ENCODE results near the gene KY. TPM values are rescaled to one million over a fixed set of nuclear protein-coding genes. Genes with fewer than 3 reads are reported as not detected.

KY gene, protein sequence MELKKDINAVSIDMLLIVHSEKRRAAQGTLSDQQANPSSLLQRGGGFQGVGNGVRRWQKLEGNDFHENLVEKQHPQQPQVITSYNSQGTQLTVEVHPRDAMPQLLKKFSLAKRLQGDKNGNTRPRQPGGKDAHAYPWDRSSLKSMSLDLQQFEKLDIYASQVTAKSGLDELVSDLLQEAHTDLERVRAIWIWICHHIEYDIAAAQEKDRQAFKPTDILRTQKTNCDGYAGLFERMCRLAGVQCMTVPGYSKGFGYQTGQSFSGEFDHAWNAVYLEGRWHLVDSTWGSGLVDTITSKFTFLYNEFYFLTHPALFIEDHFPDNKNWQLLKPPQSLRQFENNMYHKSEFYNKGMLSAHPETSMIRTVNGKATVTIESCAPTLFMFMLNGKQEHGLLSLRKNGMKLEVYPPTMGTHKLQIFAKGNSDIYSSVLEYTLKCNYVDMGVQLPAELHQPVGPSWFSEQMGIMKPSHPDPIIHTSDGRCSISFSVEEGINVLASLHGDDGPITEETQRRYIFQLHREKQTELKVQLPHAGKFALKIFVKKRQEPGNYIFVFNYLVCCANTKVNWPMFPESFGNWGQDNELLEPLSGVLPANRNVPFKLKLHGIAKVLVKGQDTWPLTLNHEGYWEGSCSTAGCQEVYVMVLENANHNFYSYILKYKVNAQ
- total RNA-seq (2014; rRNA removed; shearing (Covaris generic)): not detected in 2 replicates
- not detected in 2 replicates for polyA plus RNA-seq (2015; cell fraction: cytosol; rRNA removed)
- not detected in 2 replicates for polyA plus RNA-seq (2015; cell fraction: nucleus; rRNA removed)

DNA sequence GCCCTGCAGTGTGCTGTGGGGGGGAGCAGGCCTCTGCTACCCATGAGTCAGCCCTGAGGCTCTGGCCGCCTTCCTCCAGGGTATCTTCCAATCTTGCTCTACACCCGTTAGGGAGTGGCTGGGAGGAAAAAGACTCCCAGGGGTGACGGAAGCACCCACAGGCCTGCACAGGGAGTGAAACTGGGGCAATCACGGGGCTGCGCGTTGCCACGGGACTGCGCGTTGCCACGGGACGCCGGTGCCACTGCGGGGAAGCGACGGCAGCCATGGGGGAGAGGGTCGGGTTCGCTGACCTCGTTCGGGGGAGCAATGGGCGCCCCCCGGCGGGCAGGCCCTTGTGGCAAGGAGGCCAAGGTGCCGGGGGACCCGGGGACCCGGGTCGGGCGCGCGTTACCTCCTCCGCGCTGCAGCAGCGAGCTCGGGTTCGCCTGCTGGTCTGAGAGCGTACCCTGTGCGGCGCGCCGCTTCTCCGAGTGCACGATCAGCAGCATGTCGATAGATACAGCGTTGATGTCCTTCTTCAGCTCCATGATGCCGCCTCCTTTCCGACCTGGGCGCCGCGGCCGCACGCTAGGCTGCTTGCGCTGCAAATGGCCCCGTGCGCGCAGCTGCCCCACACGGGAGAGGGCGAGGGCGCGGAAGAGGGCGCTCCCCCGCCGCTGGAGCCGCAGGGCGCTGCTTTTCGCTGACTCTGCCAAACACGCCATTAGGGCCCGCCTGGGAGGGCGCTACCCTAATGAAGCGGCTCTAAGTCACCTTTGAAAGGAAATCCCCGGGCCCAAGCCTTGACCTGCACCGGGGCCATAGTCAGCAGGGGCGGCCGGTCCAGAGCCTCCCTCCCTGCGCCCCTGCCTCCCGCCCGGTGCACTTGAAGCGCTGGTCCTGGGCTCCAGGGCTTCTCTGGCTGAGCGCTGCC, at the start of gene KY:
Gene KY, minus strand, starts transcription at position 592 of the 916 bp plus-strand sequence. Its CDS starts 62 bp downstream, at position 530.
- DNase-seq (ENCODE audit: low read depth): no peak

DNA sequence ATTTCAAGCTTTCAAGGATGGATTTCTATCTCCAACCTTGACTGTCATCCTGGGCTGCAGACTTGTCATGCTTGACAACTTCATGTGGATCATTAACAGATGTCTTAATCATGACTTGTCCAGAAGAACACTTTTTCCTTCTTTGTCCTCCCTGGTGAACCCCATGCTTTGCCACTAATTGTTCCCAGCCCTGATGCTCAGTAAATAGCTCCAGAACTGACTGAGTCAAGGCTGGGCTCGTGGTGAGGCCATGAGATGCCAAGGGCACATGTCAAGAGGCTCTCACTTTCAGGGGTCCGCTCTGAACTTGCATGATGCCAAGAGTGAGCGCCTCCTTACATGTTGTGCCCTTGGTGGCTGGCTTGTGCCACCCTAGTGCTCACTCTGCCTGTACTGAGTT, 48.9 kb upstream of the KY start:
- DNase-seq (ENCODE audit: low read depth): no peak

- no peak for DNase-seq (ENCODE audit: low read depth)
Observed at GRCh38 chr3:134699141-134699711, 48.4 kb upstream of the KY start.

GRCh38 chr3:134697830-134698689, 47.2 kb upstream of the KY start:
- DNase-seq (ENCODE audit: low read depth): no peak

DNA sequence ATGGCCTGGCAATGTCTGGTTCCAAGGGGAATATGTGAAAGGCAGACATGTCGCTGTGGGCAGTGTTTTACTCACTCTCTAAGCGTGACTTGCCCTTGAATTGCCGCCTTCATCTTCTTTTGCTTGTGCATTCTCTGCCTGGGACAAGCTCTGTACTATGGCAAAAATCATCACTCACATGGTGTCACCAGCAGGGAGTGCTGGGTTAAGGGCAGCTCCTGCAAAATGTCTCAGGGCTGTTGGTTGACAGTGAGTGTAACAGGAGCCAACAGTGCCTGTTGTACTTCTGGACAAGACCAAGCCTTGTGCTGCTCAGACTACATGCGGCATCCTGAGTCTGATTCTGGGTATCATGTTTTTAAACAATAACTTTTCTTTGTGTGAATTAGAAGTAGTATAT, 45.3 kb upstream of the KY start:
- DNase-seq (ENCODE audit: low read depth): no peak

DNA sequence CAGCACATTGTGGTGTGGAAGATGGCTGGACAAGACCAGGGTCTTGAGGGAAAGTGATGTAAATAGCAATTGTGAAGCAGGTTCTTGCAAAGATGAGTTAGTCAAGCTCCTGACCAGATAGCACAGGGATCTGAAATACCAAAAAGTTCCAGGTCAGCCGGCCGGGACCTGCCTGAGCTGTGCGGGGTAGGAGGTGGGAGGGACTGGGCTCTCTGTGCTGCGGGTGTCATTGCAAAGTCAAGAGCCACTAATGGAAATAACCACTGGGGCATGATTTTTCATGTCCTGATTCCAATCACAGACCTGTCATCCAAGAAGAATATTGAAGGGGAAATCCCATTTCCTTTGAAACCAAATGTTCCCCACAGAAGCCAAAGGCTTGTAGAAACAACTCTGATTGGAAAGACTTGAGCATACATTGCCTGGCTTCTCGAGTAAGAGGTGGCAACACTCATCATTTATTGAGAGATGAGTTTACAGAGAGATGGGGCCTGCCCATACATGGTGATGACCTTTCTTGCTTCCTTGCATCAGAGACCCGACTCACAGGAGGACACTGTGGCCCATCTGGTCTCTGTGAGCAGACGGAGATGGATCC, 44.2 kb upstream of the KY start:
- DNase-seq (ENCODE audit: low read depth): no peak

DNA sequence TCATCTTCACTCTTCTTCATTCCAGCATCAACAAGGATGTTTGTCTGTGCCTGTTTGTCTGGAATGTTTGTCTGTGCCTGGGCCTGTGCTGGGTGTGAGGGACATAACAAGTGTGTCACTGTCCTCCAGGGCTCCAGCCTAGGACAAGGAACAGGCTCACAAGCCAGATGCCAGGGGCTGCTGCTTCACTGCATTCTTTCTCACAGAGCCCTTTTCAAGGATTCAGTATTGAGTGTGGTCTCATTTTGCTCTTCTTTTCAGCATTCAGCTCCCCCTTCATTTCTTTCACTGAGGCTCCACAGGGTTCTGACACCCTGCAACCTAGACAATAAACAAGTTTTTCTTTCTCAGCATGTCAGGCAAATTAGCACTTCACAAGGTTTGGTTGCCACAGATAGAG, 43.6 kb upstream of the KY start:
- no peak for DNase-seq (ENCODE audit: low read depth)

- DNase-seq (ENCODE audit: low read depth): no peak
Observed at GRCh38 chr3:134693804-134694203, 43.0 kb upstream of the KY start.

DNA sequence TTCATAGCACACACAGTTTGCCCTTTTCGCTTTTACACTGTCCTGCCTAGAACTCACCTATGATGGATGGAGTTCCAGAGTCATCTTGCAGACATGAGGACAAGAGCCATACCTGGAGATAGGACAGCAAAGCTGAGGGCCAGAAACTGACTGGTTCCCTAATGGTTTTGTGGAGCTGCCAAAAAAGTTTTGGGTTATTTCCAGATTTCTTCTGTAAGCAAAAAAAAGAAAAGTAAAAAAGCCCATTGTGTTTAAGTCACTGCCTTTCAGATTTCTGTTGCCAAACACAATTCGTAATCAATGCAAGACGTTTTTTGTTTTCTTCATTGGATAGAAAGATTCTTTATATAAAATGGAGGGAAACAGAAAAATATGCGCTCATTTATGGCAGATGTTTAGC, 42.4 kb upstream of the KY start:
- DNase-seq (ENCODE audit: low read depth): no peak

GRCh38 chr3:134690226-134690625, 39.4 kb upstream of the KY start:
- DNase-seq (ENCODE audit: low read depth): no peak

- DNase-seq (ENCODE audit: low read depth): no peak
Observed at GRCh38 chr3:134687642-134688041, 36.8 kb upstream of the KY start.

DNA sequence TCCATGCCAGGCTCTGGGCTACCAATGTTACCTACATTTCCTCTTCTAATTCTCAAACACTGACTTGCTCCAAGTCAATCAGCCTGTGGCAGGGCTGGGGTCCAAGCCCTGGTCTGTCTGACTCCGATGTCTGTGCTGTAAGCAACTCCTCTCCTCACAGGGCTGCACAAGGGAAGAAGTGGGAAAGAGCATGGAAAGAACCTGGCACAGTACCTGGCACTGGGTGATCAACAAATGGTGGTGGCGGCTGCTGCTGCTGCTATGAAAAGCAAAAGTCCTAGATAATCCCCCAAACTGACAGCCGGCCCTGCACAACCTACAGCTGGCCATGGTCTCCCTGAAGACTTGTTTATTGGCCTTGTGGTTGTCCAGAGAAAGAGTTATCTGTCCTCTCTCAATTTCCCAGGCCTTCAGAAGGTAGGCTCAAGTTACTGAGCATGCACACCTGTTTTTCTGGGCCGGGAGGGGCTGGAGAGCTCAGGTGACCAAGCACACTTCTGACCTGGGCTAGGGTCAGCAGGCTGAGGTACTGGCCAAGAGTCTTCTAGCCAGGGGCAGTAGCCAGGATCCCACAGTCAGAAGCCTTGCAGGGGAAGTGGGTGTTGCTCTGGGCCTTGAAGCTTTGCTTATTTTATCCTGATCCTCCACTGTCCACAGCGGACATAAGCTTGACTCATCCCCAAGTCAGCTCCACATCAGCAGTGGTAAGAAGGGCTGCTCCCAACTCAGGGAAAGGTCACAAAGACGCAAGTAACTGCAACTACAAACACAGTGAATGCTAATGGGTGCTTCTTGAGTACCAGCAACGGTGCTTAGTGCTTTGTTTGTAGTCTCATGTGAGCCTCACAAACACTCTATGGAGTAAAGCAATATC, 35.3 kb upstream of the KY start:
- DNase-seq (ENCODE audit: low read depth): peak; percentile 89

DNA sequence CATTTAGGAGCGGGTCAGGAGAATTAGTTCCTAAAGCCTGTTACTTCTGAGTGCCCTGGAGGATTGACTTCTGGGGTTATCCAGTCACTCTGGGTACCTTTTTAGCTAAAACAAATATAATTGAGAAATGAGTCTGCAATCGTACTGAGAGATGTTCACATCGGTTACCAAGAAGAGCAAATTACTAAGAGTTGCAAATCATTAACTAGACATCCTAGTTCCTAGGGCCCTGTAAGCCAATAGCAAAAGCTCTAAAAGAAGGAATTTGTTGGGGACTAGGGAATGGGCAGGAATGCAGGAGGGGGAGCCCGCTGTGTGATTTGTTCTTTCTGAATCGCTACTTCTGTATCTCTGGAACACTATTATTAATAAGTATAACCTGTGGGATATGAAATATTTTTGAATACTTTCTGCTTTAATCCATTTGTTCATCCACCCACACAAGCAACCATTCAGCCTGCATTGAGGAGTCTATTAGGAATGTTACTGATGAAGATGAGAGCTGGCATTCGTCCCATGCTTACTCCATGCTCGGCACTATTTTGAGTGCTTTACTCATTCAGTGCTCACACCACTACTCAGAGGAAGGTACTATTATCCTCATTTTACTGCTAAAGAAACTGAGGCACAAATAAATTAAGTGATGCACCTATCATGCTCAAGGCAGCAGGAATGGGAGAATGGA, 31.5 kb upstream of the KY start:
- DNase-seq (ENCODE audit: low read depth): no peak

GRCh38 chr3:134681522-134681900, 30.7 kb upstream of the KY start:
- no peak for DNase-seq (ENCODE audit: low read depth)

DNA sequence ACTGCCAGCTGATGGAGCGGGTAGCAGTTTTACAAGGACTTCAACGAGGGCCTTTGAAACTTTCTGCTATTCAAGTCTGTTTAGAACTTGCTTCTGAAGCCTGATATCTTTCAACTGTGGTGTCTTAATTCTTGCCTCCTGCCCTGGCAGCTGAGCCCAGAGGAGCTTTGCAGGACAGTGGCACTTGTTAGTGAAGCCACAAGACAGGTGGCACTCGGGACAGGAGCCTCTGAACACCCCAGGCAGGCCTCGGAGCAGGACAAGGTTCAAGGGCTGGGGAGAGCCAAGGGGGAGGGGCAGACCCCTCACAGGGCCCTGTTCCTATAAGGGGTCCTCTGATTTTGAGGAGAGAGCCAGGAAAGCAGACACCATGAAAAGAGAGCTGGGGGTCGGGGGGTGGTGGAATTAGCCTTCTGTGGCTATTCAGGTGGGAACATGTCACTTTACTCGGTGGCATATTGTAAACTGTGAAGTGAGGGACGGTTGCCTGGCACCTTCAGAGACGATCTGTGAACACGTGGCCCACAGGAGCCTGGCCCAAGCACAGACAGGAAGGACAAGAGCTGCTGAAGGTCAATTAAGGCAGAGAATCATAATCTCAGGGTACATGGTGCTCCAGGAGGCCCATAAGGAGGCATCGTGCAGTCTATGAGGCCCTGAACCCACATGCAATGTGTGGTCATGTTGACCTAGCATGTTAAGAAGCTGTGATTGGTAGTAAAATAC, 30.1 kb upstream of the KY start:
- DNase-seq (ENCODE audit: low read depth): no peak

DNA sequence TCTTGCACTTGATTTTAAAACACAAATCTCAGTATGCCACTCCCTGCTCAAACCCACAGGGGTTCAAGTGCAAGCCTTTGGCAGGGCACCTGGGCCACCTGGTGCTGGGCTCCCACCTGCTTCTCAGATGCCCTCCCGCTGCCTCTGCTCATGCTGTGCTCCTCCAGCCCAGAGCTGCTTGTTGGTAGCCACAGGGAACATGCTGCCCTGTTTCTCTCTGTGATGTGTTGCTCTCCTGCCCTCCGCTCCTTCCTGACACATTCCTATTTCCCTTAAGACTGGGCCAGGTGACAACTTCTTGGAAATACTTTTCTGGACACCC, 27.1 kb upstream of the KY start:
- DNase-seq (ENCODE audit: low read depth): no peak

DNA sequence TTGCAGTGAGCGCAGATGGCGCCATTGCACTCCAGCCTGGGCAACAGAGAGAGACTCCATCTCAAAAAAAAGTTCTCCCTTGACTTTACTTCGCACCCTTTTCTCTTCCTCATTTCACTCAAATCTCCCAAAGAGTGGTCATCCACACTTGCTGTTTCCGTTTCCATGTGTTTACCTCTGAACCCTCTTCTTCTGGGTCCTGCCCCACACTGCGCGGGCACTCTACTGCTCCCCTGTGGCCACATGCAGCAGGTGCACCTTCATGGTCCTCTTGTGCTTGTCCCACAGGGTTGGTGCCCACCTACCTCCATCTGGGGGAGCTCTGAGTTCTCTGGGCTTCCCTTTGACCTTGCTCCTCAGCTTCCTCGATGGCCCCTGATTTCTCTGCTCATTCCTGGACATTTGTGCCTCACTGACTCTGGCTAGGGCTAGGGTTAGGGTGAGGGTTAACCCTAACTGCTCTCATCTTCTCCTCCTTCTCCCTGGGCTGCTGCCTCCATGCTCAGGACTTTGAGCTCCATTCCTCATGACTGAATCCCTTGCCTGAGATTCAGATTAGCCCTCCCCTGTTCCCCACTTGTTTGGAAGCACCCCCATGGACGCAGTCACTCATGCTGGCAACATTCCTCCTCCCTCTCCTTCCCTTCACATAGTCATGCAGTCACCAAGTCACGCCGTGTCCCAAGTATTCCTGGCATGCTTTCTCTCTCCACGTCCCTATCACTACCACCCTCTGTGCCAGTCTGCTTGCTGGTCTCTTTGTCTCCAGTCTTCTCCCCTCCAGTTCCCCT, 26.6 kb upstream of the KY start:
- no peak for DNase-seq (ENCODE audit: low read depth)

Data from HT1080 (cell line).